Measurements from ENCODE around the gene CHKA. TPM values are rescaled to one million over a fixed set of nuclear protein-coding genes. Genes with fewer than 3 reads are reported as not detected.

CHKA gene
- total RNA-seq, 1 experiment from 2014 or later: 63.0 TPM

- H4K8ac ChIP-seq (replicated peaks; ENCODE audit: insufficient read length, low read depth, low read length): no peak overlapping the region
- no peaks in the 10 kb centered on the region for H3K23me2 ChIP-seq (ENCODE audit: insufficient read length, low read depth, low read length, poor library complexity, severe bottlenecking)
- H3K4ac ChIP-seq (ENCODE audit: low read depth, low read length): no peak overlapping the region
- H2BK5ac ChIP-seq (ENCODE audit: insufficient read length, low read length): no peak overlapping the region
- H2BK15ac ChIP-seq (ENCODE audit: low read depth, low read length): no peak overlapping the region
- no peak overlapping the region for H4K91ac ChIP-seq (ENCODE audit: insufficient read length, low read depth, low read length)
- no peak overlapping the region for H2AK5ac ChIP-seq (ENCODE audit: insufficient read length, low read length)
- no peak overlapping the region for H3T11ph ChIP-seq (ENCODE audit: low read length)
- DNase-seq: no peak
- H3K4me3 Mint-ChIP-seq: no peak overlapping the region
- no peak overlapping the region for H4K5ac ChIP-seq (ENCODE audit: insufficient read length, low read depth, low read length)
- no peak overlapping the region for H2BK120ac ChIP-seq (ENCODE audit: low read depth, low read length, poor library complexity, severe bottlenecking)
- H3K27ac Mint-ChIP-seq: no peak overlapping the region
- peaks cover 41 to 93% (median 75%) of the 10 kb centered on the region in 3 experiments for H3K36me3 Mint-ChIP-seq (ENCODE audit: insufficient read depth in 1 of 3, low read depth in 3 of 3)
- no CpG with 5 or more reads among the region's 7 CpGs for WGBS (ENCODE audit: extremely low coverage, insufficient read length, low lambda C conversion rate)
- H3K4me1 Mint-ChIP-seq: no peaks in the 10 kb centered on the region
- no peak overlapping the region for H3K18ac ChIP-seq (ENCODE audit: insufficient read length, low read depth, low read length)
- no peak overlapping the region for H3K23ac ChIP-seq (ENCODE audit: insufficient read length, low read depth, low read length)
- H3K79me2 ChIP-seq (ENCODE audit: insufficient read depth, low read length): no peaks in the 10 kb centered on the region
- H3K4me2 ChIP-seq (ENCODE audit: insufficient read depth, insufficient read length, low read length): no peak overlapping the region
- H2BK20ac ChIP-seq (ENCODE audit: low read depth, low read length, poor library complexity, severe bottlenecking): no peak overlapping the region
- no peaks in the 10 kb centered on the region for H3K9me3 Mint-ChIP-seq
- no peak overlapping the region for H3K27ac ChIP-seq (ENCODE audit: insufficient read length, low read depth, low read length)
- no peak for TF ChIP-seq CTCF (conservative IDR thresholded peaks at IDR 0.05)
- H4K20me1 ChIP-seq (ENCODE audit: control insufficient read depth, insufficient read depth, insufficient read length): no peaks in the 10 kb centered on the region
- no peak overlapping the region for H3K9ac ChIP-seq (ENCODE audit: extremely low read depth, insufficient read length, low read length)
- no peak overlapping the region for H3K14ac ChIP-seq (ENCODE audit: insufficient read depth, low read length)
- H3K27me3 ChIP-seq (ENCODE audit: insufficient read depth, low read length): no peaks in the 10 kb centered on the region
- no peaks in the 10 kb centered on the region for H3K9me3 ChIP-seq (ENCODE audit: control insufficient read depth, low read depth, low read length)
- H3K79me1 ChIP-seq (ENCODE audit: insufficient read depth, low read depth, low read length, poor library complexity, severe bottlenecking): no peaks in the 10 kb centered on the region
- no peaks in the 10 kb centered on the region for H3K4me1 ChIP-seq (ENCODE audit: insufficient read depth, low read length)
- H3K56ac ChIP-seq (ENCODE audit: insufficient read length, low read depth, low read length): no peak overlapping the region
- H3K27me3 Mint-ChIP-seq (ENCODE audit: low read depth): no peaks in the 10 kb centered on the region
- H2BK12ac ChIP-seq (ENCODE audit: insufficient read length, low read depth, low read length): no peak overlapping the region
- H2AFZ ChIP-seq (ENCODE audit: low read length): no peak overlapping the region
Observed at GRCh38 chr11:68061508-68061907, 59.7 kb downstream of the CHKA start.

Data from H9 (cell line).